A673 (cell line): ENCODE measurements around the gene CYP8B1.

Experiments used
- EZH2 ChIP-seq: fragments of 200-600 bp; sonication (generic); IDR thresholded peaks from 2 replicates; pipeline ENCODE4 v1.6.1; 2017; ENCODE audit warnings: borderline replicate concordance, low read depth, mild to moderate bottlenecking, mixed read lengths, antibody characterized with exemption, low read length; ENCODE audit not compliant: poor library complexity, severe bottlenecking
- TF ChIP-seq, protein P1 (sequence below): fragments of 300-800, 200-600 bp; sonication (generic); conservative IDR thresholded peaks from 2 replicates; pipeline ENCODE4 v1.5.1; 2017; ENCODE audit warnings: low read depth, mild to moderate bottlenecking, antibody characterized with exemption, low read length, moderate library complexity, mixed read lengths

DNA sequence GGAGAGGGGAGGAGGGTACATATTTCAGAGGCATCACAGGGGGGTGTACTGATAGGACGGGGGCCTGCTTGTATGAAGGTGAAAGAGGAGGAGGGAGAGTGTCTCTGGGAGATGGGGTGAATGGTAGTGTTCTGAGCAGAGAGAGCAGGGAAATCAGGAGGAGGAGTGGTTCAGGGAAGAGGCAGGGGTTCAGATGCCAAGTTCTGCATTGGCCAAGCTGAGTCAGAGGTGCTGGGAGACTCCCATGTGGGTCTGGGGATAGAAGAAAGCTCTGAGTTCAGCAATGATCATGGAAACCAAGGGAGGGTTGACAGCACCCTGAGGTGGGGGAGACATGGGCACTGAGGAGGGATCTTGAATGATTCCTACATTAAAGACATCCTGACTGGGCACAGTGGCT, 3.0 kb downstream of the CYP8B1 start:
- TF ChIP-seq, protein P1, sequence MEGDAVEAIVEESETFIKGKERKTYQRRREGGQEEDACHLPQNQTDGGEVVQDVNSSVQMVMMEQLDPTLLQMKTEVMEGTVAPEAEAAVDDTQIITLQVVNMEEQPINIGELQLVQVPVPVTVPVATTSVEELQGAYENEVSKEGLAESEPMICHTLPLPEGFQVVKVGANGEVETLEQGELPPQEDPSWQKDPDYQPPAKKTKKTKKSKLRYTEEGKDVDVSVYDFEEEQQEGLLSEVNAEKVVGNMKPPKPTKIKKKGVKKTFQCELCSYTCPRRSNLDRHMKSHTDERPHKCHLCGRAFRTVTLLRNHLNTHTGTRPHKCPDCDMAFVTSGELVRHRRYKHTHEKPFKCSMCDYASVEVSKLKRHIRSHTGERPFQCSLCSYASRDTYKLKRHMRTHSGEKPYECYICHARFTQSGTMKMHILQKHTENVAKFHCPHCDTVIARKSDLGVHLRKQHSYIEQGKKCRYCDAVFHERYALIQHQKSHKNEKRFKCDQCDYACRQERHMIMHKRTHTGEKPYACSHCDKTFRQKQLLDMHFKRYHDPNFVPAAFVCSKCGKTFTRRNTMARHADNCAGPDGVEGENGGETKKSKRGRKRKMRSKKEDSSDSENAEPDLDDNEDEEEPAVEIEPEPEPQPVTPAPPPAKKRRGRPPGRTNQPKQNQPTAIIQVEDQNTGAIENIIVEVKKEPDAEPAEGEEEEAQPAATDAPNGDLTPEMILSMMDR: no peak
- no peak for TF ChIP-seq EZH2
